ENCODE data around the gene UBE2D4. TPM values are rescaled to one million over a fixed set of nuclear protein-coding genes. Genes with fewer than 3 reads are reported as not detected.
"Not testable (repeated sequence)": the region's sequence is repeated elsewhere in the genome, so short reads cannot be mapped to it uniquely, and the experiment has no call there.

The UBE2D4 gene
- total RNA-seq, 1 donor from 2014 or later = 13.9 TPM

- peak; percentile 30 for DNase-seq (ENCODE audit: low read depth)
- H3K9ac ChIP-seq (ENCODE audit: low read length); FAIRE-seq: not testable (repeated sequence)
Measured at GRCh38 chr7:43985904-43986864, 59.9 kb downstream of the UBE2D4 start.

DNA sequence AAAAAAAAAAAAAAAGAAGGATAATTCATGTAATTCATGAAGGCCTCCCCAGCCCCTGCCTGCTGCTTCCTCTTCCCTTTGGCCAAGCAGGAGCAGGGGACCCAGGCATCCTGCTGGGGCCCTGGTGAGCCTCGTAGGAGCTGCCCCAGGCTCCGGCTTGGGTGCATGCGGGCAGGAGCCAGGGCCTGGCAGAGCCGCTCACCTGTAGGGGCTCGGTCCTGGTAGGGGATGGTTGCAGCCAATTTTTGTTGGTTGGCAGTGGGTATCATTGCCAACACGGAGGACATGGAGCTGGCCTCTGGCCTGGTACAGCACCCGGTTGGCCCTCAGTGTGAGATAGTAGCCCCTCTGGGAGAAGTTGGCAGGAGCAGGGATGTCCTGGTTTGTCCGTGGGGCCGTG is 61.2 kb downstream of the UBE2D4 start:
- not testable (repeated sequence) for H3K36me3 Mint-ChIP-seq (ENCODE audit: low read depth, unreplicated experiment); H3K4me3 Mint-ChIP-seq (ENCODE audit: unreplicated experiment); FAIRE-seq; H2AFZ ChIP-seq (ENCODE audit: low read depth, low read length); H3K9ac ChIP-seq (ENCODE audit: low read length); H3K4me1 Mint-ChIP-seq (ENCODE audit: low read depth, unreplicated experiment); H4K20me1 ChIP-seq (ENCODE audit: insufficient read depth, low read length); DNase-seq (ENCODE audit: low read depth); H3K27me3 Mint-ChIP-seq (ENCODE audit: low read depth, unreplicated experiment); H3K4me1 ChIP-seq (ENCODE audit: insufficient read depth, low read length); H3K27me3 ChIP-seq (ENCODE audit: insufficient read depth, low read length); H3K4me2 ChIP-seq (ENCODE audit: low read length); H3K79me2 ChIP-seq (ENCODE audit: insufficient read depth, low read length); H3K36me3 ChIP-seq (ENCODE audit: insufficient read depth, low read length); H3K27ac Mint-ChIP-seq (ENCODE audit: unreplicated experiment); H3K4me3 ChIP-seq (ENCODE audit: insufficient read depth, low read depth, low read length); H3K27ac ChIP-seq (ENCODE audit: low read depth, low read length); H3K9me3 ChIP-seq (ENCODE audit: insufficient read depth, low read depth, low read length); H3K9me3 Mint-ChIP-seq (ENCODE audit: unreplicated experiment)

More at GRCh38 chr7:43985904-43986864, 59.9 kb downstream of the UBE2D4 start:
- H3K4me3 Mint-ChIP-seq (ENCODE audit: unreplicated experiment); H3K27me3 Mint-ChIP-seq (ENCODE audit: low read depth, unreplicated experiment); H3K36me3 Mint-ChIP-seq (ENCODE audit: low read depth, unreplicated experiment); H3K4me1 Mint-ChIP-seq (ENCODE audit: low read depth, unreplicated experiment); H3K79me2 ChIP-seq (ENCODE audit: insufficient read depth, low read length); H3K27ac ChIP-seq (ENCODE audit: low read depth, low read length); H4K20me1 ChIP-seq (ENCODE audit: insufficient read depth, low read length); H3K9me3 Mint-ChIP-seq (ENCODE audit: unreplicated experiment); H2AFZ ChIP-seq (ENCODE audit: low read depth, low read length); H3K4me3 ChIP-seq (ENCODE audit: insufficient read depth, low read depth, low read length); H3K4me1 ChIP-seq (ENCODE audit: insufficient read depth, low read length); H3K27me3 ChIP-seq (ENCODE audit: insufficient read depth, low read length); H3K27ac Mint-ChIP-seq (ENCODE audit: unreplicated experiment); H3K9me3 ChIP-seq (ENCODE audit: insufficient read depth, low read depth, low read length); H3K36me3 ChIP-seq (ENCODE audit: insufficient read depth, low read length): not testable (repeated sequence)
- TF ChIP-seq, protein P1, sequence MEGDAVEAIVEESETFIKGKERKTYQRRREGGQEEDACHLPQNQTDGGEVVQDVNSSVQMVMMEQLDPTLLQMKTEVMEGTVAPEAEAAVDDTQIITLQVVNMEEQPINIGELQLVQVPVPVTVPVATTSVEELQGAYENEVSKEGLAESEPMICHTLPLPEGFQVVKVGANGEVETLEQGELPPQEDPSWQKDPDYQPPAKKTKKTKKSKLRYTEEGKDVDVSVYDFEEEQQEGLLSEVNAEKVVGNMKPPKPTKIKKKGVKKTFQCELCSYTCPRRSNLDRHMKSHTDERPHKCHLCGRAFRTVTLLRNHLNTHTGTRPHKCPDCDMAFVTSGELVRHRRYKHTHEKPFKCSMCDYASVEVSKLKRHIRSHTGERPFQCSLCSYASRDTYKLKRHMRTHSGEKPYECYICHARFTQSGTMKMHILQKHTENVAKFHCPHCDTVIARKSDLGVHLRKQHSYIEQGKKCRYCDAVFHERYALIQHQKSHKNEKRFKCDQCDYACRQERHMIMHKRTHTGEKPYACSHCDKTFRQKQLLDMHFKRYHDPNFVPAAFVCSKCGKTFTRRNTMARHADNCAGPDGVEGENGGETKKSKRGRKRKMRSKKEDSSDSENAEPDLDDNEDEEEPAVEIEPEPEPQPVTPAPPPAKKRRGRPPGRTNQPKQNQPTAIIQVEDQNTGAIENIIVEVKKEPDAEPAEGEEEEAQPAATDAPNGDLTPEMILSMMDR (IDR thresholded peaks at IDR 0.05; ENCODE audit: insufficient read depth, low read depth, low read length) = peak; percentile 21
- H3K4me2 ChIP-seq (ENCODE audit: low read length) = peak overlapping the region; percentile 48

- not testable (repeated sequence) for H3K79me2 ChIP-seq (ENCODE audit: insufficient read depth, low read length); H3K36me3 Mint-ChIP-seq (ENCODE audit: low read depth, unreplicated experiment); H3K4me2 ChIP-seq (ENCODE audit: low read length); H3K9me3 Mint-ChIP-seq (ENCODE audit: unreplicated experiment); DNase-seq (ENCODE audit: low read depth); H2AFZ ChIP-seq (ENCODE audit: low read depth, low read length); H3K36me3 ChIP-seq (ENCODE audit: insufficient read depth, low read length); H3K27me3 Mint-ChIP-seq (ENCODE audit: low read depth, unreplicated experiment); H3K4me3 Mint-ChIP-seq (ENCODE audit: unreplicated experiment); H3K4me1 ChIP-seq (ENCODE audit: insufficient read depth, low read length); H3K9ac ChIP-seq (ENCODE audit: low read length); H4K20me1 ChIP-seq (ENCODE audit: insufficient read depth, low read length); H3K9me3 ChIP-seq (ENCODE audit: insufficient read depth, low read depth, low read length); H3K27me3 ChIP-seq (ENCODE audit: insufficient read depth, low read length); H3K4me1 Mint-ChIP-seq (ENCODE audit: low read depth, unreplicated experiment); H3K27ac ChIP-seq (ENCODE audit: low read depth, low read length); FAIRE-seq; H3K4me3 ChIP-seq (ENCODE audit: insufficient read depth, low read depth, low read length); H3K27ac Mint-ChIP-seq (ENCODE audit: unreplicated experiment)
Measured at GRCh38 chr7:43990011-43990585, 63.9 kb downstream of the UBE2D4 start.

DNA sequence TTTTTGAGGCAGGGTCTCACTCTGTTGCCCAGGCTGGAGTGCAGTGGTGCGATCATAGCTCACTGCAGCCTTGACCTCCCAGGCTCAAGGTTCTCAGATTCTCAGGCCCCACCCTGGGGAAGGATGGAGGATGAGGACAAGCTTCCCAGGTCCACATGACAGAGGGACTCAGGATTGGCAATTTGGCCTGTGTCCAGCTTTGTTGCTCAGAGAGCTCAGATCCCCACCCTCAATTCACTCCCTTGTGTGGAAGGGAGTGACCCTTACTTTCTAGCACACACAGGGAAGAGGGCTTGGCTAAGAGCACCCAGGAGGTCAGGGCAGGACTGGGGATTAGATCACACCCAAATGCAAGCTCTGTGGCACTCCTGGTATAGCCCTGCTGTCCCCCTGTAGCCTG is 64.6 kb downstream of the UBE2D4 start:
- not testable (repeated sequence) for H3K4me1 ChIP-seq (ENCODE audit: insufficient read depth, low read length); H3K4me3 Mint-ChIP-seq (ENCODE audit: unreplicated experiment); H3K36me3 ChIP-seq (ENCODE audit: insufficient read depth, low read length); DNase-seq (ENCODE audit: low read depth); H3K9me3 ChIP-seq (ENCODE audit: insufficient read depth, low read depth, low read length); H2AFZ ChIP-seq (ENCODE audit: low read depth, low read length); H3K9ac ChIP-seq (ENCODE audit: low read length); H3K27ac ChIP-seq (ENCODE audit: low read depth, low read length); H3K4me1 Mint-ChIP-seq (ENCODE audit: low read depth, unreplicated experiment); H3K9me3 Mint-ChIP-seq (ENCODE audit: unreplicated experiment); H3K36me3 Mint-ChIP-seq (ENCODE audit: low read depth, unreplicated experiment); H3K27me3 Mint-ChIP-seq (ENCODE audit: low read depth, unreplicated experiment); FAIRE-seq; H3K4me2 ChIP-seq (ENCODE audit: low read length); H3K27ac Mint-ChIP-seq (ENCODE audit: unreplicated experiment); H4K20me1 ChIP-seq (ENCODE audit: insufficient read depth, low read length); H3K79me2 ChIP-seq (ENCODE audit: insufficient read depth, low read length); H3K4me3 ChIP-seq (ENCODE audit: insufficient read depth, low read depth, low read length); H3K27me3 ChIP-seq (ENCODE audit: insufficient read depth, low read length)

DNA sequence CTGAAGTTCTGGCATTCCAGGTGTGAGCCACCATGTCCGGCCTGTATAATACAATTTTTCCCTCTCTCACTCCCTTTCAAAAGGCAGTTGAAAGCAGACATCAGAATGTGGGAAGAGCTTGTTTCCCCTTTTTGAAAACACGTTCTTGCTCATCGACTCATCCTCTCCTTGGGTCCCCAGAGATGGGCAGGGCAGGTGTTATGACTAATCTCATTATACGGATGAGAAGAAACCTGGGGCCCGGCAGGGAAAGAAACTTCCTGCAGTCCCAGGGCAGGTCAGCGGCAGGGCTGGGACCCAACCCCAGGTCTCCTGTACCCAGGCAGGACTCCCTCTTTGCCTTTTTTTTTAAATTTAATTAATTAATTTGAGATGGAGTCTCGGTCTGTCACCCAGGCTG is 66.7 kb downstream of the UBE2D4 start:
- not testable (repeated sequence) for H3K4me2 ChIP-seq (ENCODE audit: low read length); H3K27ac ChIP-seq (ENCODE audit: low read depth, low read length); H3K4me1 Mint-ChIP-seq (ENCODE audit: low read depth, unreplicated experiment); H3K9me3 Mint-ChIP-seq (ENCODE audit: unreplicated experiment); H4K20me1 ChIP-seq (ENCODE audit: insufficient read depth, low read length); H3K9me3 ChIP-seq (ENCODE audit: insufficient read depth, low read depth, low read length); H3K4me1 ChIP-seq (ENCODE audit: insufficient read depth, low read length); H3K9ac ChIP-seq (ENCODE audit: low read length); H3K27me3 ChIP-seq (ENCODE audit: insufficient read depth, low read length); H3K4me3 Mint-ChIP-seq (ENCODE audit: unreplicated experiment); FAIRE-seq; H3K79me2 ChIP-seq (ENCODE audit: insufficient read depth, low read length); H3K36me3 Mint-ChIP-seq (ENCODE audit: low read depth, unreplicated experiment); H3K27me3 Mint-ChIP-seq (ENCODE audit: low read depth, unreplicated experiment); H3K4me3 ChIP-seq (ENCODE audit: insufficient read depth, low read depth, low read length); H3K36me3 ChIP-seq (ENCODE audit: insufficient read depth, low read length); H2AFZ ChIP-seq (ENCODE audit: low read depth, low read length)
- peak overlapping the region; percentile 72 for H3K27ac Mint-ChIP-seq (ENCODE audit: unreplicated experiment)
- peak; percentile 30 for DNase-seq (ENCODE audit: low read depth)
